ENCODE measurements around the gene CUL3.

The CUL3 gene

DNA sequence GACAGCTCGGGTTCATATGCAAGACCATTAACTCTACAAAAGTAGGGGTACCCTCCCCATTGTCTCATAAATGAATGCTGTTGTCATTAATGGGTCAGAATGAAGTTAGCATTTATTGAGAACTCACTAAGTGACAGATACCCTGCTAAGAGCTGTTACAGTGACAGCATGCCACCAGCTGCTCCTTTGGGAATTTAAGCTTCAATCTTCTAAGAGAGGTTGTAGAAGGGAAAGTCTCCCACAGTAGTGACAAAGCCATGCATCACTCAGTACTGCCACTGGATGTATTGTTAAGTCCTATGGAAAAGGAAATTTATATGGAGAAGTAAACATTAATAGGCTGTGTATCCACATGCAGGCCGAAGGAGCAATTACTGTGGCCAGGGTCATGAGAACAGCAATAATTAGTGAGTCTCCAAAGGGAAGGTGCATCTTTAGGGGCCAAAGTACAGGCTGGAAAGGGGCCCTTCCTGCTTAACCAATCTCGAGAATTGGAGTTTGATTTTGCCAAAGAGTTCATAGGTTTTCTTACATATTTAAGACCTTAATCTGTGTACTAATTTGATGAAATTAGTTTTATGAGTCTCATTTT lies 118.8 kb downstream of the CUL3 start:
- no peak for DNase-seq

DNA sequence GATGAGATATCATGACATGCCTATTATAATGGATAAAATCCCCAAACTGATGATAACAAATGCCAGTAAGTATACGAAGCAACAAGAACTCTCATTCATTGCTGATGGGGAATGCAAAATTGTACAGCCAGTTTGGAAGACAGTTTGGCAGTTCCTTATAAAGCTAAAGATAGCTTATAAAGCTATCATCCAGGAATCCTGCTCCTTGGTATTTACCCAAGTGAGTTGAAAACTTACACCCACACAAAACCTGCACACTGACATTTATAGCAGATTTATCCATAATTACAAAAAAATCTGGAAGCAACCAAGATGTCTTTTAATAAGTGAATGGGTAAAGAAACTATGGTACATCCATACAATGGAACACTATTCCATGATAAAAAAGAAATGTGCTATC lies 123.8 kb downstream of the CUL3 start:
- no peak for DNase-seq

DNA sequence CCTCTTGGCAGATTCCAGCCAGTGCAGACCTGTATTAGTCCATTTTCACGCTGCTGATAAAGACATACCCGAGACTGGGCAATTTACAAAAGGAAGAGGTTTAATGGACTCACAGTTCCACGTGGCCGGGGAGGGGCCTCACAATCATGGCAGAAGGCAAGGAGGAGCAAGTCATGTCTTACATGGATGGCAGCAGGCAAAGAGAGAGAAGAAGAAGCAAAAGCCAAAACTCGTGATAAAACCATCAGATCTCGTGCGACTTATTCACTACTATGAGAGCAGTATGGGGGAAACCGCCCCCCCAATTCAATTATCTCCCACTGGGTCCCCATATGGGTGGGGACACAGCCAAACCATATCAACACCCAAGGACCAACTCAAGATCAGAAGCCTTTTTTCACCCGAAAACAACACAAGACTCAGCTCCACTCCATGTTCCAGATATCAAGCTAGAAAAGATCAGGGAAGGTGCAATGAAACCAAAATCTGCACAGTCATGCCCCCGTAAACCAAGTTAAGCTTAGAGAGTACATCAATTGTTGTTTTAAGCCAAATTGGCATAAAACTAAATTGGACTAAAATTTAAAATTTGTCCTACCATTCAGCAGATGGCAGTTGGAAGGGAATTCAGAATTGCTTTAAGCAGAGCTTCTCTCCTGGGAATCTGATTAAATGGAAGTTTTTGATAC lies 127.6 kb downstream of the CUL3 start:
- no peak for DNase-seq

GRCh38 chr2:224453892-224454291 lies 131.3 kb downstream of the CUL3 start:
- no peak for DNase-seq

DNA sequence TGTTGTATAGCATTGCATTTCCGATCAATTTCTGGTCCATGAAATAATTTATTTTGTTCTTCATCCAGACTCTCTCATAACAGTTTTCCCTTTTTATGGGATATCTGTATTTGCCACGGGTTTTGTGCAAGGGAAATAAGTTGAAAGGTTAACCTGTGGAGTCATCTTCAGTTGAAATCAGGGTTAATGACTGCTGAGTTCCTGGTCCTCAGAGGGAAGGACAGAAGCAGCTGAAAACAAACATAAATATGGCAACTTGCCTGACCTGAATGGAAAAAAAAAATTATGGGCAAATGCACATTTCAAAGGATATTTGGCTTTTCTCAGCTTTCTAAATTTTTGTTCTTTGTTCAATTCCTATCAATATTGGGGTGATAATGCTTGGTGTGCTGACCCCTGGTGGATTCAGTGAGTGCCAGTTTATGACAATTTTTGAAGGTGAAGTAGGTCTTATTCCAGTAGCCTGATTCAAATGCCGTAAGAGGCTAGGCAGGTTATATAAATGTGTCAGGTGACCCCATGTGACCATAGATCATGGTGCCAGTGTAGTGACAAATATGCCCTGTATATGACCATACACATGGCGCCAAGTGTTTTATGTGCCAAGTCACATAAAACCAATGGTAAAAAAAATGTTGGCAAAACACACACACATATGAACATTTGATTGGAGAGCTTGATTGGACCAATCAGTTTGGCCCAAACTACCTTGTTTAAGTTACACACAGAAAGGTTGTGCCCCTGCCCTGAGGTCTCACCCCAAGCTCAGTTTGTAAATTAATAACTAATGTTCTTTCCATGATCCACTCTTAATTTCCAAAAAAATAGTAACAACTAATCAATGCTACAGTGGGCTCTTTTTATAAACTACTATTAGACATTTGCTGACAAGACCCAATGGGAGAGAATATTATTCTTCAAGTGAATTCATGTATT lies 135.7 kb downstream of the CUL3 start:
- DNase-seq = no peak

DNA sequence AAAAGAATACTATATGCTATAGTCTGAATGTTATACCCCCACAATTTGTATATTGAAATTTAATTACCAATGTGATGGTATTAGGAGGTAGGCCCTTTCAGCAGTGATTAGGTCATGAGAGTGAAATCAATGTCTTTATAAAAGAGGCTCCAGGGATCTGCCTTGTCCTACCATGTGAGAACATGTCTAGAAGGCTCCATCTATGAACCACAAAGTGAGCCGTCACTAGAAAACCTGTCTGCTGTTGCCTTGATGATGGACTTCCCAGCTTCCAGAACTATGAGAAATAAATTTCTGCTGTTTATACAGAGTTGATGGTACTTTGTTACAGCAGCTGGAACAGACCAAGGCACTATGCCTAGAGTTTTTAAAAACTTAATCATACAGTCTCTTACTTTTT lies 136.9 kb downstream of the CUL3 start:
- DNase-seq = no peak

DNA sequence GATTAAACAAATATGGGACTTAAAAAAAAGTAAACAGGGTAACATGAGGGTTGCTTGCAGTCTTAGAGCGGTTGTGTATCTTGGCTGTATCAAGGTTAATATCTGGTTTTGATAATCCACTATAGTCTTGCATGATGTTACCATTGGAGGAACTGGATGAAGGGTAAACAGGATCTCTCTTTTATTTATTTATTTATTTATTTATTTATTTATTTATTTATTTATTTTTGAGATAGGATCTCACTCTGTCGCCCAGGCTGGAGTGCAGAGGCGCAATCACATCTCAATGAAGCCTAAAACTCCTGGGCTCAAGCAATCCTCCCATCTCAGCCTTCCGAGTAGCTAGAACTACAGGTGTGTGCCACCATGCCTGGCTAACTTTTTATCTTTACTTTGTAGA lies 140.4 kb downstream of the CUL3 start:
- no peak for DNase-seq

DNA sequence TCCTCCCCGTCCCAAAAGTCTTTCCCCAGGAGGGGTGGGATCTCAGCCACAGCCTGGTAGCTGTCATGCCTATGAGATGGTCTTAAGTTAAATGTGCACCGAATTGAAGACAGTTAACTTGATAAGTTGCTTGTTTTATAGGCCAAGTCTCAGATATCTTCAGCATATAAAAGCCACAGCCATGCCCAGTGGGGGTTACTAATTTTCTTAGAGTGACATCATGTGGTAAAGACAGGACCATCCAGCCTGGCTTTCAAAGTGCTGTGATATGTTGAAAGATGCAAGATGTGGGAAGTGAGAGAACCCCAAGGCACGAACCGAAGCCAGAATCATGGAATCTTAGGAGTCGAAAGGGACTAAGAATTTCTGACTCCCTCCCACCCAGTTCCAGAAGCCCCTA lies 141.1 kb downstream of the CUL3 start:
- DNase-seq = no peak

DNA sequence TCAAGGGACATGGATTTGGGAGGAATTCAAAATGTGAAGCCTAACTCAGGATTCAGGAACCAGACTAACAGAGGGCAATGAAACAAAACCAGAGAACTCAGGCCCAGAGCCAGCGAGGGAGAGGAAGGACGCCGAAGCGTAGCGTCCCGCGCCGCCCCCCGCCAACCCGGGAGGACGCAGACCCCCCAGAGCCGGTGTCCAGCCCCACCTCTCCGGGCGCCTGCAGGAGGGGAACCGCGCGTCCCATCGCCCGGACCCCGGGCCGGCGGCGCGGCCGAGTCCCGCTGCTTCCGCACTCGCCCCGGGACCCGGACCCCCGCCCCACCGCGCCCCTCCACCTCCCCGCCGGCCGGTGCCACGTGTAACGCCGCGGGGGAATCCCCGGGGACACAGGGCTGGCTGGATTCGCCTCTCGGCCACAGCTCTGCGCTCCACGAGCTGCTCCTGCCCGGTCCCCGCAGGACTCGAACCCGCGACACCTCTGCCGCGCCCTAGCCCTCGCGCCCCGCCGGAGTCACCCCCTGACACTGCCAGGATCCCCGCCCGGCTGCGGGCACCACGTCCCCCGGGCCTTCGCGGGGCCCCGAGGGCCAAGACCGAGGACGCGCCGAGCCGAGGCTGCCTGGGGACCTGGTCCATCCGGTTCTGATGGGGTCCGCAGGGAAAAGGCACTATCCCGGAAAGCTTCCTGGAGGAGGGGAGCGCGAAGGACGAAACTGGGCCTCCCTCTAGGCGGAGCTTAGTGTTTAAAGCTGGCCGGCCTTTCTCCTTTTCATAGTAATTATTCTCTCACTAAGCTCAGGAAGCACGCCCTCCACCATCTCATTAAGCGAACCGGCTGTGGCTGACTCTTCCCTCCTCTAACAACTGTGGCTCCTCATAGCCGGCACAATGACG lies 142.8 kb downstream of the CUL3 start:
- DNase-seq = peak in 1 of 2 donors; percentile 11

DNA sequence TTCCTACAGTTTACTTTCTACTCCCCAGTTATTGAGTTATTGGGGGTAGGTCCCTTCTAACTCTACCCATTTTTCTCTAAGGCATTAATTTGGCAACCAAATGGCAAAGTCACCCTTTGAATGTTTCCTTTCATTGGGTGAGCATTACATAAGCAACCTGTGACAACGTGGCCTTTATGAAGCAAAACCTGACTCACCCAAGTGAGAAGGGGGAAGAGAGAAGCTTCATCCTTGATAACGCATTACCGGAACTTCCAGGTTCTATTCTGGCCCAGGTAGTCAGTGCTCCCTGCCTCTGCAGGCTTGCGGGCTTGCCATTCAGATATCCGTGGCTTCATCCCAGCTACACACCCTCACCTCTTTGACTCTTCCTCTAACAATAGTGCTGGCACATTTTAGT lies 144.2 kb downstream of the CUL3 start:
- DNase-seq = no peak

- no peak for DNase-seq
Observed at GRCh38 chr2:224438726-224439125, 146.4 kb downstream of the CUL3 start.

GRCh38 chr2:224436634-224437033 lies 148.5 kb downstream of the CUL3 start:
- DNase-seq = no peak

DNA sequence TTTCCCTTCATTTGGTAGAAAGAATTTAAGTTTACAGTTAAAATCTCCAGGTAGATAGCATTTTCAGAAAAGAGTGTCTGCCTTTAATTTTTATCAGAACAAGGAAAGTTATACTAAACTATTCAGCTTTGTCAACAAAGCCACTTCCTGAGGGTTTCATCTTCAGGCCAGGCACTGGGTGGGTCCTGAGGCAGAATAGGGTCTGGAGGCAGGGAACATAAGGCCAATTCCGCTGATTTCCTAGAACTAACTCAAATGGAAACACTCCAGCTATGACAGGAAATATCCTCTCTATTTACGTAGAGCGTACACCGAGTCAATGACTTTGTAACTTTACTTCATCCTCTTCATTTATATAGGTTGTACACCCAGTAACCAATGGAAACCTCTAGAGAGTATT lies 150.5 kb downstream of the CUL3 start:
- DNase-seq = no peak

DNA sequence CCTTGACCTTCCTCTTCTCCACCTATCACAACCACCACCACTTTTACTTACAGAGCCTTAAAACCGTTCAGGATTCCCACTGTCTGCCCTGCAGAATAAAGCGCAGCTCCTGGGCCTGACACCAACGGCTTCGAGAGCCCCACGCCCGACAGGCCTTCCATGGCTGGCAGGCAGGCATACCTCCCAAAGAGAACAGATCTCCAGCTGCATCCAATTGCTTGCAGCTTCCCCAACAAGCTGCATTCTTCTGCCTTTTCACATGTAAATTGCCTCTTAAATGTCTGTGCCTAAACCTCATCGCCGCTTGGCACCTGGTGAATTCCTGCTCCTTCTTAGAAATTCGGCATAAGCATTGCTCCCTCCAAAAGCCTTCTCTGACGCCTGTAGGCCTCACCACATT lies 151.7 kb downstream of the CUL3 start:
- no peak for DNase-seq

- no peak for DNase-seq
Observed at GRCh38 chr2:224432003-224432579, 153.1 kb downstream of the CUL3 start.

GRCh38 chr2:224429441-224429810 lies 155.7 kb downstream of the CUL3 start:
- DNase-seq = no peak

DNA sequence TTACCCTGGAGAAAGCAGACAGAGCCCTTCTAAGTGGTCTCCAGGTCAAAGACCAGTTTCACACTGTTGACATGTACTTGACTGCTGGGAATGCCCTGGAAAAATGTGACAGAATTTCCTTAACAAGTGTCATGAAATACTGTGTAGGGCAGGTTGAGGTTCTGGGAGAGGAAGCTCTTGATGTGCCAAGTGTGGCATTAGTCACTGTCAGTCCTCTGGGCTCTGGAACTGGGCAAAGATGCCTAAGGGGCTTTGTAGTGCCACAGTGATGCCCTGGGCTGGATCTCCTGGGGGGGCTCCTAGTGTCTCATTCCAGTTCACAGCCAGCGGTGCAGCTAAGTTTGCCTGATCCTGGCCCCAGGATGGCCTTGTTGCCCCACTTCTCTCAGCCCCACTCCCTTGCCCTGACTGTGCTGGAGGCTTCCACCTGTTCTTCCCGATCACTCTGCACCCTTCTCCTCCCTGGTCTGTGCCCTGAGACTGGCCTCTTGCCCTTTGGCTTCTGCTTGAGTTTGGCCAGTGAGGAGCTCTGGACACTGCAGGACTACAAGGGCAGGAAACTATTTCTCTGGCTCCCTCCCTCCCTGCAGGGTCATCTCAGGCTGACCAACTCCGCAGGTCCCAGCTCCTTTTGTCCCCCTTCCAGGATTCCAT lies 156.2 kb downstream of the CUL3 start:
- DNase-seq = no peak

DNA sequence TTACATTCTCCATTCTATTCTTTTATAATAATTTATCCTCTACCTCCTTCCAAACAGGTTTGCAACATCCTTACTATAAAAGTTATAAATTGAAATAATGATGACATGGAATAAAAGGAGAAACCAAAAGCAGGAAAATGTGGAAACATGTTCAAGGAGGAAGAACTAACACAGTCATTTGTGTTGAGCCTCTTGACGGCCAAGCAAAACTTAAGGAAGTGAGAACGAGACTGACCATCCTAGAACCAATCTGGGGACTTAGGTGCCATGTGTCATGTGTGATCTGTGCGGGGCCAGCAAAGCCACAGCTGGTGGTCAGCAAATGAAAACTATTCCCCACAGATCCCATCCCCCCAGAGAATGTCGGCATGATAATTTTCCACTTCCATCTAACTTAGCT lies 157.7 kb downstream of the CUL3 start:
- DNase-seq = no peak

- no peak for DNase-seq
Observed at GRCh38 chr2:224426656-224427055, 158.5 kb downstream of the CUL3 start.

DNA sequence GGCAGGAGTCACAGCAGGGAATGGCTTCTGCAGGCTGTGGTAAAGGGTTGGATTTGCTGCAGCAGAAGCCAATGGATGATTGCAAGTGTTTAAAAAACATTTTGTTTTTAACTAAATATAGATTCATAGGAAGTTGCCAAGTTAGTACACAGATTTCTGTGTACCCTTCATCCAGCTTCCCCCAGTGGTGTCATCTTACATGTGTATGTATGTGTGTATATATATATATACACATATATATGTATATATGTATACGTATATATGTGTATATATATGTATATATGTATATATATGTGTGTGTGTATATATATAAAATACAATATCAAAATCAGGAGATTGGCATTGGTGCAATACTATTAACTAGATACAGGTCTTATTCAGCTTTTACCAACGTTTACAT lies 164.1 kb downstream of the CUL3 start:
- DNase-seq = no peak

All from CD4-positive, alpha-beta T cell treated with Interleukin-1 beta for 1 hour (primary cell).